Measurements from ENCODE around the gene PER1. TPM values are rescaled to one million over a fixed set of nuclear protein-coding genes. Genes with fewer than 3 reads are reported as not detected.
A peak's percentile ranks its signal among the peaks of the same experiment; 100 is the strongest.

The PER1 gene
- total and polyA plus RNA-seq, 10 of the 15 experiments (the other 5 are each of a cell fraction or from before 2014, with no cell fraction given) = 0.02 to 25.1 (median 5.4) TPM

GRCh38 chr17:8140065-8141029 is 11.9 kb downstream of the PER1 start:
- no peak for FAIRE-seq
- Histone ChIP-seq H4K20me1 (ENCODE audit: control insufficient read depth, insufficient read depth) (no peaks in the 10 kb centered on the region), H3K27me3 (replicated peaks in 1 of 2; ENCODE audit: control insufficient read depth in 2 of 2, insufficient read depth in 2 of 2, low read length in 1 of 2) (no peaks in the 10 kb centered on the region), H3K27ac (ENCODE audit: control insufficient read depth, insufficient read depth) (no peak overlapping the region), H3K9me3 (replicated peaks; ENCODE audit: control insufficient read depth, insufficient read depth, low read length) (no peaks in the 10 kb centered on the region), H3K79me2 (ENCODE audit: control insufficient read depth, insufficient read depth, low read length) (no peaks in the 10 kb centered on the region), H3K4me1 (ENCODE audit: control insufficient read depth, insufficient read depth, low read length) (peaks cover 7% of the 10 kb centered on the region), H3K36me3 (ENCODE audit: control insufficient read depth in 2 of 2, insufficient read depth in 2 of 2, low read length in 1 of 2) (peaks cover 3 to 15% of the 10 kb centered on the region in 2 experiments), H3K4me2 (ENCODE audit: control insufficient read depth, insufficient read depth) (no peak overlapping the region), H3K9ac (ENCODE audit: control insufficient read depth, insufficient read depth, low read length) (no peak overlapping the region), H3K4me3 (no peak overlapping the region), H2AFZ (ENCODE audit: control insufficient read depth, low read depth, low read length) (no peak overlapping the region)
- no peak for DNase-seq (ENCODE audit: low read depth, low spot score)
- ATAC-seq = no peak
- intact Hi-C loops (cut with micrococcal nuclease; ENCODE audit: unreplicated experiment) (no loop called here), in situ Hi-C loops (cut with MboI) (no loop called here)
- TSS peak; percentile 56 for BruUV-seq (replicated peaks)
- ChIA-PET RAD21 (ENCODE audit: unreplicated experiment) (interaction anchor here (1.0 to 4.0 kb wide), 5 partner anchors 11 to 112 kb away, joined by 3 to 33 read pairs (median 4); no protein-coding TSS in a partner anchor), CTCF (interaction anchor here (1.1 to 5.4 kb wide), 8 partner anchors 10 to 160 kb away, joined by 3 to 40 read pairs (median 20); partner anchors contain the start of genes ALOXE3 and PER1), POLR2A (interaction anchor here (1.6 to 5.0 kb wide), 4 partner anchors 9 to 21 kb away, joined by 6 to 37 read pairs (median 17); partner anchors contain the start of genes ALOXE3 and PER1), SMC1A (ENCODE audit: uncharacterized antibody, unreplicated experiment) (interaction anchor here (0.9 to 4.4 kb wide), 6 partner anchors 10 to 81 kb away, joined by 3 to 42 read pairs (median 14); partner anchors contain the start of gene HES7)
- TF ChIP-seq ZSCAN29 (IDR thresholded peaks at IDR 0.05) (no peak), POLR2AphosphoS5 (IDR thresholded peaks at IDR 0.05; ENCODE audit: low read length) (peak; percentile 52)
- WGBS (ENCODE audit: insufficient coverage, insufficient replicate concordance, low lambda C conversion rate, missing lambda C conversion rate) = 87% methylated on average over 18 of the region's 18 CpGs
